GM12874 (cell line): ENCODE data around the gene CEACAM5.

Source experiments
- CTCF ChIP-seq: IDR thresholded peaks from 2 replicates; pipeline ENCODE4 v1.5.1; 2011; ENCODE audit warnings: low read depth, mild to moderate bottlenecking, control low read depth, low read length, moderate library complexity; ENCODE audit not compliant: insufficient read depth

Gene CEACAM5

DNA sequence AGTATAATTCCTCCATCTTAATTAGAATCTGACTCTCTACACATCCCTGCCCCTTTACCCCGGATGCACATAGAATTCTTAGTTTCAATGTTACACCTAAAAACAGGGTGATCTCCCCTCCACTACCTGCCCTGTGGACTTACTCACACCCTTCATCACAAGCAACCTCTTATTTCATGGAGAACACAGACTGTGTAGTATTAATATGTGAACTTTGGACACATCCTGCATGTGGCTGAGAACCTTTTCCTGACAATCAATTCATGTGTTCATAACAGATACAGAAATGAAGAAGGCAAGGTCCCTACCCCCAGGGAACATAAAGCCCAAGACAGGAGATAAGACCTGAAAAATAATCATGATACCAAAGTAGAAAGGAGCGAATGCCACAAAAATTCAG lies 58.7 kb downstream of the CEACAM5 start:
- no peak for TF ChIP-seq CTCF

DNA sequence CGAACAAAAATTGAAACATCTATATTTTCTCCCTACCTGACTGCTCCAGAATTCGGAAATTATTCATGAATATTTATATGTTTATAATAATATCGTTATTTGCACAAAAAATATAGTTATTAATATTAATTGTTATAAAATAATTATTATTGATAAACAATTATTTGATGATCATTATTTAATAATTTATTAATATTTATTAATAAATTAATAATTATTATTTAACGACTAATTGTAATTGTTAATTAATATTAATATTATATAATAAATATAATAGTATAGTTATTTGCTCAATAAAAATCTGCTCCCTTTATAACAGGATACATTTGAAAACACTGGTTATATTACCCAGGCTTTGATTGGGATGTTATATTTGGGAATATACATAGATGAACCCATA lies 61.2 kb downstream of the CEACAM5 start:
- TF ChIP-seq CTCF: no peak

DNA sequence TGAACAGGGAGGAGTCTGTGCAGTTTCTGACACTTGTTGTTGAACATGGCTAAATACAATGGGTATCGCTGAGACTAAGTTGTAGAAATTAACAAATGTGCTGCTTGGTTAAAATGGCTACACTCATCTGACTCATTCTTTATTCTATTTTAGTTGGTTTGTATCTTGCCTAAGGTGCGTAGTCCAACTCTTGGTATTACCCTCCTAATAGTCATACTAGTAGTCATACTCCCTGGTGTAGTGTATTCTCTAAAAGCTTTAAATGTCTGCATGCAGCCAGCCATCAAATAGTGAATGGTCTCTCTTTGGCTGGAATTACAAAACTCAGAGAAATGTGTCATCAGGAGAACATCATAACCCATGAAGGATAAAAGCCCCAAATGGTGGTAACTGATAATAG lies 63.0 kb downstream of the CEACAM5 start:
- TF ChIP-seq CTCF: no peak

DNA sequence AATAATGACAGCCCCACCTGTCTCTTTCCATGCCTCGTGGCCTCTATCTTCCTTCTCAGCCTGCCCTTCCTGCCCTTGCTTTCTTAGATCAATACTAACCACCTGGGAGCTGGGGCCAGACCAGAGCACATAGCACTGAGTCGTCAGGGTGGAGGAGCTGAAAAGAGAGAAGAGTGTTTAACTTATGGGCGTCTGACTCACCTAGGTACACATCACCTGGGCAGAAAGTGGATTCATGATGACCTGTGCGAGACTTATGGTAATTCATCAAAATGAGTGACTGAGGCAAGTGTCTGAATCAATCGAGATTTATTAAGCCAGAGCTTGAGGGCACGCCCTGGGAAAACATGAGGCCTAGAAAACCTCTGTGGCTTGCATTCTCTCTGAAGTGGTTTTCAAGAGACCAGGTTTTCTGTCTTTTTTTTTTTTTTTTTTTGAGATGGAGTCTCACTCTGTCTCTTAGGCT lies 66.1 kb downstream of the CEACAM5 start:
- no peak for TF ChIP-seq CTCF

- TF ChIP-seq CTCF: no peak
Measured at GRCh38 chr19:41776700-41777099, 68.3 kb downstream of the CEACAM5 start.
